Endodermal cell (in vitro differentiated cells): Measurements from ENCODE around the gene TNPO3. TPM values are rescaled to one million over a fixed set of nuclear protein-coding genes. Genes with fewer than 3 reads are reported as not detected.

Experiments
- DNase-seq: peaks from one replicate; pipeline ENCODE4 v3.0.0-alpha.2; 2017
- H3K27ac ChIP-seq: 2 replicates; pipeline ENCODE4 v1.5.1; 2013; ENCODE audit warnings: mild to moderate bottlenecking, low read depth, low read length, moderate library complexity
- H3K27me3 ChIP-seq: 2 replicates; pipeline ENCODE4 v1.6.1; 2013; ENCODE audit warnings: mild to moderate bottlenecking, low read length, moderate library complexity; ENCODE audit not compliant: insufficient read depth, control insufficient read depth, poor library complexity, severe bottlenecking
- H3K36me3 ChIP-seq: 2 replicates; pipeline ENCODE4 v1.7.0; 2013; ENCODE audit warnings: mild to moderate bottlenecking, low read length, moderate library complexity; ENCODE audit not compliant: control insufficient read depth, insufficient read depth
- H3K4me1 ChIP-seq: one replicate; pipeline ENCODE4 v1.7.0; 2013; ENCODE audit warnings: low read length; ENCODE audit not compliant: control insufficient read depth, insufficient read depth
- H3K4me3 ChIP-seq: 2 replicates; pipeline ENCODE4 v1.5.1; 2013; ENCODE audit warnings: mild to moderate bottlenecking, low read length, moderate library complexity
- H3K9ac ChIP-seq: 2 replicates; pipeline ENCODE4 v1.6.1; 2013; ENCODE audit warnings: mild to moderate bottlenecking, low read length, moderate library complexity; ENCODE audit not compliant: poor library complexity, severe bottlenecking; ENCODE audit errors: extremely low read depth
- H3K9me3 ChIP-seq: 2 replicates; pipeline ENCODE4 v1.6.1; 2013; ENCODE audit warnings: mild to moderate bottlenecking, low read length, moderate library complexity; ENCODE audit not compliant: control insufficient read depth
- H3K27ac Mint-ChIP-seq: 2 replicates; pipeline ENCODE4 v1.8.0; 2020; ENCODE audit warnings: mixed read lengths
- H3K27me3 Mint-ChIP-seq: 2 replicates; pipeline ENCODE4 v1.8.0; 2021; ENCODE audit warnings: mild to moderate bottlenecking, mixed read lengths; ENCODE audit not compliant: insufficient read depth
- H3K36me3 Mint-ChIP-seq: 2 replicates; pipeline ENCODE4 v1.8.0; 2020; ENCODE audit warnings: low read depth, mixed read lengths
- H3K4me1 Mint-ChIP-seq: 2 replicates; pipeline ENCODE4 v1.8.0; 2020; ENCODE audit warnings: mixed read lengths
- H3K4me3 Mint-ChIP-seq: 2 replicates; pipeline ENCODE4 v1.8.0; 2020; ENCODE audit warnings: mild to moderate bottlenecking, moderate library complexity, mixed read lengths
- H3K9me3 Mint-ChIP-seq: 2 replicates; pipeline ENCODE4 v1.8.0; 2020; ENCODE audit warnings: mild to moderate bottlenecking, mixed read lengths
- WGBS, 2 experiments: methylation state at CpG; one replicate each; pipeline versions ENCODE4 v1.1.5 to v1.1.7; 2013; ENCODE audit warnings: missing lambda C conversion rate in 2 of 2, mixed read lengths in 1 of 2; ENCODE audit not compliant: insufficient coverage in 1 of 2, insufficient read length in 1 of 2; 5-methylcytosine and 5-hydroxymethylcytosine counted together
- total RNA-seq, 2 donors: library from RNA; stranded (reverse); fragmentation: NEBNext Ultra II Directional in 1 of 2; extraction: Animal tissue kit (Norgen Biotek cat#: 25700) in 1 of 2; gene quantifications; 2 replicates in 1 of 2; 3 replicates in 1 of 2; pipeline ENCODE4 v1.2.1, GENCODE V29; 2021
- TF ChIP-seq, protein P1 (sequence below): fragments of 200-600 bp; sonication (generic); conservative IDR thresholded peaks from 2 replicates; pipeline ENCODE4 v1.5.0; 2021; ENCODE audit warnings: antibody characterized with exemption, mild to moderate bottlenecking

TNPO3 gene
- total RNA-seq, 2 donors from 2014 or later, result 68.0 to 73.1 TPM

DNA sequence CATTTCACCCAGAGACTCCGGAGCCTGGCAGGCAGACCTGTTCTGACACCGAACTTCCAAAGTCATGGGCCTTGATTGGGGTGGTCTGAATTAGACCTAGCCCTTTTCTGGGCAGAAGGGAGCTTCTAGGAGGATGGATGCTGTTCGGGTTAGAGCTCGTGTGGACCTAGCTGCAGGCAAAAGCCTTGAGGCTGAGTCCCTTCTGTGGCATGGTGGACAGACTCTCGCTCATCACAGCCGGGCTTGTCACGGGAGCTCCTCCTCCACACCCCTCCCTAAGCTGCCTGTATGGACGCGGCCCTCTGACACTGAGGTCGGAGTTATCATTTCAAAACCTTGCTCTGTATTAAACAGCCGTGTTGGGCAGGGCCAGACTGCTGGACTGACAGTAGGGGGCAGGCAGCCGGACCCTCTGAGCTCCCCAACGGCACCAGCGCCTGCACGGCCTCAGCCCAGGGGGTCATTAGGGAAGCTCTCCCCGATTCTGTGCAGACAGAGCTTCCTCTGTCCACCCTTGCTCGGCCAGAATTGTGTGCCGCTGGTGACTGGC lies 115.0 kb downstream of the TNPO3 start:
- Histone ChIP-seq H3K4me3 (no peak overlapping the region), H3K9me3 (no peaks in the 10 kb centered on the region), H3K27ac (no peak overlapping the region), H3K36me3 (no peaks in the 10 kb centered on the region), H3K9ac (no peak overlapping the region), H3K27me3 (peaks cover 53% of the 10 kb centered on the region), H3K4me1 (no peaks in the 10 kb centered on the region)
- Mint-ChIP-seq H3K9me3 (no peaks in the 10 kb centered on the region), H3K27me3 (peaks cover 58% of the 10 kb centered on the region), H3K27ac (no peak overlapping the region), H3K4me1 (peaks cover 4% of the 10 kb centered on the region), H3K4me3 (no peak overlapping the region), H3K36me3 (no peaks in the 10 kb centered on the region)
- WGBS, 2 experiments, result 87 to 88% methylated on average over 14 to 18 of the region's 18 CpGs
- TF ChIP-seq, protein P1, sequence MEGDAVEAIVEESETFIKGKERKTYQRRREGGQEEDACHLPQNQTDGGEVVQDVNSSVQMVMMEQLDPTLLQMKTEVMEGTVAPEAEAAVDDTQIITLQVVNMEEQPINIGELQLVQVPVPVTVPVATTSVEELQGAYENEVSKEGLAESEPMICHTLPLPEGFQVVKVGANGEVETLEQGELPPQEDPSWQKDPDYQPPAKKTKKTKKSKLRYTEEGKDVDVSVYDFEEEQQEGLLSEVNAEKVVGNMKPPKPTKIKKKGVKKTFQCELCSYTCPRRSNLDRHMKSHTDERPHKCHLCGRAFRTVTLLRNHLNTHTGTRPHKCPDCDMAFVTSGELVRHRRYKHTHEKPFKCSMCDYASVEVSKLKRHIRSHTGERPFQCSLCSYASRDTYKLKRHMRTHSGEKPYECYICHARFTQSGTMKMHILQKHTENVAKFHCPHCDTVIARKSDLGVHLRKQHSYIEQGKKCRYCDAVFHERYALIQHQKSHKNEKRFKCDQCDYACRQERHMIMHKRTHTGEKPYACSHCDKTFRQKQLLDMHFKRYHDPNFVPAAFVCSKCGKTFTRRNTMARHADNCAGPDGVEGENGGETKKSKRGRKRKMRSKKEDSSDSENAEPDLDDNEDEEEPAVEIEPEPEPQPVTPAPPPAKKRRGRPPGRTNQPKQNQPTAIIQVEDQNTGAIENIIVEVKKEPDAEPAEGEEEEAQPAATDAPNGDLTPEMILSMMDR, result no peak
- DNase-seq, result no peak

DNA sequence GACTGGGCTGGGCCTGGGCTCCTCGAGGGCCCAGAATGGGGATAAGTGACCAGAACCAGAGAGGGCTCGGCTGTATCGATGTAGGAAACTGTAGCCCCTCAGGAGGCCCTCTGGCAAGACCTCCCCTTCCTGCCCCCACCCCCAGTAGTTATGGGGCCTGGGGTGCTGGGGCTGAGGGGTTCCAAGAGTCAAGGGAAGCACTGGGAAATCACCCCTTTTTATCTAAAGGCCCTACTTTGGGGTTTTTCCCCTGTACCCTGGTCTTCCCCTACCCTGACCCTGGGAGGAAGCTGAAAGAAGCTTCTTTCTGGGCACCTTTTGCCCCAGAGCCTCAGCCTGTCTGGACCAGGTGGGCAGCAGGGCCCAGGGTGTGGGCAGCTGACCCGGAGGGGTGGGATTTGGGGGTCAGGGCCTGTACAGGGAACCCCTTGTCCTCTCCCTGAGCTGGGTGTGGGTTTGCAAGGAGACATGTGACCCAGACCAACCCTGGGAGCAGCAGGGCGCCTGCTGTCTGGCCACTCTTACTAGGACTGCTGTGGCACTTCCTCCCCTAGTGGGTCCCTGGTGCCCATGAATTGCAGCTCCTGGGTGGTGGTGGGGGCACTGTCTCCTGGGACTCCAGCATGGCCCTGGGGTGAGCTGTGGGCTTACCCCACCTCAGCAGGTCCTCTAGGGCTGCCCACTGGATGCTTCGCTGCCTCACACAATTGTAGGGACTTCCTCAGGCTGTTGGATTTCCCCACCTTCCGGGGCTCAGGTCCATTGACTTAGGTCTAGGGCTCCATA lies 115.6 kb downstream of the TNPO3 start:
- Mint-ChIP-seq H3K27me3 (peaks cover 63% of the 10 kb centered on the region), H3K4me3 (peak overlapping the region; percentile 56), H3K9me3 (no peaks in the 10 kb centered on the region), H3K4me1 (peaks cover 4% of the 10 kb centered on the region), H3K27ac (no peak overlapping the region), H3K36me3 (no peaks in the 10 kb centered on the region)
- H3K27ac ChIP-seq, result no peak overlapping the region
- no peak overlapping the region for H3K9ac ChIP-seq
- no peaks in the 10 kb centered on the region for H3K36me3 ChIP-seq
- H3K9me3 ChIP-seq, result no peaks in the 10 kb centered on the region
- TF ChIP-seq, protein P1, result no peak
- peaks cover 55% of the 10 kb centered on the region for H3K27me3 ChIP-seq
- H3K4me1 ChIP-seq, result no peaks in the 10 kb centered on the region
- no peak for DNase-seq
- WGBS, 2 experiments, result 88 to 94% methylated on average over 4 to 6 of the region's 7 CpGs
- no peak overlapping the region for H3K4me3 ChIP-seq

DNA sequence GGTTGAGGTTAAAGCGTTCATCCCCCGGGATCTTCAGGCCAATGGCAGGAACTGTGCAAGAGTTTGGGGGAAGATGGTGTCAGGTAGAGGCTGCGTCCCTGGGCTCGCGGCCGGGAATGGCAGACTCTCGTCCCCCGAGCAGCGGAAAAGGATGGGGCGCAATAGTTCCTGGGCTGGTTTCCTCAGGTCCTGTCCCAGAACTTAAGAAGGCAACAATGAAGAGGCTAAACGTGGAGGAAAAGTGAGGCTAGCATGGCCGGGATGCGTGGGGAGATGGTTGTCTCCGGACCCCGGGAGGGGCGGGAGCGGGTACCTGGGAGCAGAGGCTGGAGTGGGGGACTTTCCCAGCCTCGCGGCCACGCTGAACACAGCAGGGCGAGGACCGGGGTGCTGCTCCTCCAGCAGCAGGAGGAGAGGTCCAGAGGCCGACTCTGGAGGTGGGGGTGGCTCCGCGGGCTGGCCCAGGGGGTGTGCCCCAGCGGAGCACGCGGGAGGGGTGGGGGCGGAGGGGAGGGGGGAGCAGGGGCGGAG lies 116.3 kb downstream of the TNPO3 start:
- Mint-ChIP-seq H3K36me3 (no peaks in the 10 kb centered on the region), H3K27me3 (peaks cover 68% of the 10 kb centered on the region), H3K4me1 (peaks cover 4% of the 10 kb centered on the region), H3K27ac (no peak overlapping the region), H3K9me3 (no peaks in the 10 kb centered on the region), H3K4me3 (peak overlapping the region; percentile 56)
- Histone ChIP-seq H3K9ac (peak overlapping the region; percentile 6), H3K36me3 (no peaks in the 10 kb centered on the region), H3K9me3 (no peaks in the 10 kb centered on the region), H3K27ac (no peak overlapping the region), H3K27me3 (peaks cover 55% of the 10 kb centered on the region), H3K4me3 (peak overlapping the region; percentile 77), H3K4me1 (no peaks in the 10 kb centered on the region)
- peak; percentile 65 for DNase-seq
- WGBS, 2 experiments, result 2 to 12% methylated on average over 14 to 30 of the region's 30 CpGs
- TF ChIP-seq, protein P1, result no peak
